Ovary (tissue), 3 donors: ENCODE measurements around the gene PLEKHG4B.

ENCODE experiments used
- POLR2A ChIP-seq: fragments of 450-650 bp; IDR thresholded peaks from one replicate; pipeline ENCODE4 v1.6.1; 2017; ENCODE audit warnings: antibody characterized with exemption, mild to moderate bottlenecking, moderate library complexity
- TF ChIP-seq, protein P1 (sequence below), 3 donors: fragments of 450-650 bp in 2 of 3; fragments of 200-600 bp in 1 of 3; IDR thresholded peaks; one replicate each; pipeline versions ENCODE4 v1.5.1 to v1.8.0; 2016 to 2022; ENCODE audit warnings: antibody characterized with exemption in 3 of 3, mild to moderate bottlenecking in 1 of 3
- donor health status: DM: no; HTN: no; CAD: no.

DNA sequence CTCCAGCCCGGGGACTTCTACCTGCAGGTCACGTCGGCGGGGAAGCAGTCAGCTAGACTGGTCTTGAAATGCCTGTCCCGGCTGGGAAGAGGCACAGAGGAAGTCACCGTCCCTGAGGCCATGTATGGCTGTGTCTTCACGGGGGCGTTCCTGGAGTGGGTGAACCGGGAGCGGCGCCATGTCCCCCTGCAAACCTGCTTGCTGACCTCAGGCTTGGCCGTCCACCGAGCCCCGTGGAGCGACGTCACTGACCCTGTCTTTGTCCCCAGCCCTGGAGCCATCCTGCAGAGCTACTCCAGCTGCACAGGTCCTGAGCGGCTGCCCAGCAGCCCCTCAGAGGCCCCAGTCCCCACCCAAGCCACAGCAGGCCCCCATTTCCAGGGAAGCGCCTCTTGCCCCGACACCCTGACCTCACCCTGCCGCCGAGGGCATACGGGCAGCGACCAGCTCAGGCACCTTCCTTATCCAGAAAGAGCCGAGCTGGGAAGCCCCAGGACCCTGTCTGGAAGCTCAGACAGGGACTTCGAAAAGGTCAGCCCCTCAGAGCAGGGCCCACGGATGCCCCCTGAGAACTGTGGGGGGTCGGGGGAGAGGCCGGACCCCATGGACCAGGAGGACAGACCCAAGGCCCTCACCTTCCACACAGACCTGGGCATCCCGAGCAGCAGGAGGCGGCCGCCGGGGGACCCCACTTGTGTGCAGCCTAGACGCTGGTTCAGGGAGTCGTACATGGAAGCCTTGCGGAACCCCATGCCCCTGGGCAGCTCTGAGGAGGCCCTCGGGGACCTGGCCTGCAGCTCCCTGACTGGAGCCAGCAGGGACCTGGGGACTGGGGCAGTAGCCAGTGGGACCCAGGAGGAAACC lies 47.8 kb downstream of the PLEKHG4B start:
- TF ChIP-seq, protein P1, sequence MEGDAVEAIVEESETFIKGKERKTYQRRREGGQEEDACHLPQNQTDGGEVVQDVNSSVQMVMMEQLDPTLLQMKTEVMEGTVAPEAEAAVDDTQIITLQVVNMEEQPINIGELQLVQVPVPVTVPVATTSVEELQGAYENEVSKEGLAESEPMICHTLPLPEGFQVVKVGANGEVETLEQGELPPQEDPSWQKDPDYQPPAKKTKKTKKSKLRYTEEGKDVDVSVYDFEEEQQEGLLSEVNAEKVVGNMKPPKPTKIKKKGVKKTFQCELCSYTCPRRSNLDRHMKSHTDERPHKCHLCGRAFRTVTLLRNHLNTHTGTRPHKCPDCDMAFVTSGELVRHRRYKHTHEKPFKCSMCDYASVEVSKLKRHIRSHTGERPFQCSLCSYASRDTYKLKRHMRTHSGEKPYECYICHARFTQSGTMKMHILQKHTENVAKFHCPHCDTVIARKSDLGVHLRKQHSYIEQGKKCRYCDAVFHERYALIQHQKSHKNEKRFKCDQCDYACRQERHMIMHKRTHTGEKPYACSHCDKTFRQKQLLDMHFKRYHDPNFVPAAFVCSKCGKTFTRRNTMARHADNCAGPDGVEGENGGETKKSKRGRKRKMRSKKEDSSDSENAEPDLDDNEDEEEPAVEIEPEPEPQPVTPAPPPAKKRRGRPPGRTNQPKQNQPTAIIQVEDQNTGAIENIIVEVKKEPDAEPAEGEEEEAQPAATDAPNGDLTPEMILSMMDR (IDR thresholded peaks at IDR 0.05), result no peak
- TF ChIP-seq POLR2A, result no peak
